Right lobe of liver (tissue), 4 donors: ENCODE results near the gene RCBTB1.

Experiments
- CTCF ChIP-seq, 4 donors: fragments of 200-600 bp in 3 of 4; fragments of 450-650 bp in 1 of 4; IDR thresholded peaks; one replicate each; pipeline versions ENCODE4 v1.5.1 to v1.8.0; 2016 to 2022; ENCODE audit warnings: antibody characterized with exemption in 4 of 4, mild to moderate bottlenecking in 2 of 4
- POLR2A ChIP-seq: fragments of 450-650 bp; IDR thresholded peaks from one replicate; pipeline ENCODE4 v1.6.1; 2017; ENCODE audit warnings: antibody characterized with exemption, mild to moderate bottlenecking
- donor health status: DM: no; HTN: no; CAD: no.
- donor health status: DM: no; HTN: no; CAD: no.
- donor health status: DM: no; HTN: yes; CAD: no.

- TF ChIP-seq CTCF (IDR thresholded peaks at IDR 0.05) (no peak), POLR2A (no peak)
These were observed 9.2 kb upstream of the RCBTB1 start for GRCh38 chr13:49594576-49594975.
